ENCODE data around the gene GLRX5. TPM values are rescaled to one million over a fixed set of nuclear protein-coding genes. Genes with fewer than 3 reads are reported as not detected.
A peak's percentile ranks its signal among the peaks of the same experiment; 100 is the strongest.

GLRX5 gene
- total RNA-seq, 1 experiment from 2014 or later = 62.2 TPM

- no peak for DNase-seq
- no peak overlapping the region for H3K4me2 ChIP-seq (ENCODE audit: insufficient read depth, insufficient read length, low read length)
- no peak overlapping the region for H2BK12ac ChIP-seq (ENCODE audit: insufficient read length, low read depth, low read length)
- Mint-ChIP-seq H3K4me3 (no peak overlapping the region; a peak in 1 of 5 replicates), H3K27ac (peak overlapping the region in 1 of 3 experiments; percentile 86; a peak in 3 of 7 replicates), H3K4me1 (peaks cover 25 to 35% of the 10 kb centered on the region in 2 experiments), H3K27me3 (ENCODE audit: low read depth) (no peaks in the 10 kb centered on the region; the same call in 1 of the 2 replicates), H3K9me3 (no peaks in the 10 kb centered on the region), H3K36me3 (ENCODE audit: insufficient read depth in 1 of 3, low read depth in 3 of 3) (no peaks in the 10 kb centered on the region)
- no peaks in the 10 kb centered on the region for H4K20me1 ChIP-seq (ENCODE audit: control insufficient read depth, insufficient read depth, insufficient read length)
- H3K27ac ChIP-seq (ENCODE audit: insufficient read length, low read depth, low read length) = no peak overlapping the region
- H3K23me2 ChIP-seq (ENCODE audit: insufficient read length, low read depth, low read length, poor library complexity, severe bottlenecking) = no peaks in the 10 kb centered on the region
- H3K23ac ChIP-seq (ENCODE audit: insufficient read length, low read depth, low read length) = no peak overlapping the region
- H3T11ph ChIP-seq (ENCODE audit: low read length) = no peak overlapping the region
- H2BK120ac ChIP-seq (ENCODE audit: low read depth, low read length, poor library complexity, severe bottlenecking) = no peak overlapping the region
- no peak overlapping the region for H2AFZ ChIP-seq (ENCODE audit: low read length)
- H3K9me3 ChIP-seq (ENCODE audit: control insufficient read depth, low read depth, low read length) = no peaks in the 10 kb centered on the region
- H2AK5ac ChIP-seq (ENCODE audit: insufficient read length, low read length) = no peak overlapping the region
- H3K27me3 ChIP-seq (ENCODE audit: insufficient read depth, low read length) = no peaks in the 10 kb centered on the region
- no peak overlapping the region for H3K4ac ChIP-seq (ENCODE audit: low read depth, low read length)
- no peak overlapping the region for H3K56ac ChIP-seq (ENCODE audit: insufficient read length, low read depth, low read length)
- no peaks in the 10 kb centered on the region for H3K4me1 ChIP-seq (ENCODE audit: insufficient read depth, low read length)
- H3K18ac ChIP-seq (ENCODE audit: insufficient read length, low read depth, low read length) = no peak overlapping the region
- H2BK5ac ChIP-seq (ENCODE audit: insufficient read length, low read length) = no peak overlapping the region
- H3K79me2 ChIP-seq (ENCODE audit: insufficient read depth, low read length) = no peaks in the 10 kb centered on the region
- H2BK15ac ChIP-seq (ENCODE audit: low read depth, low read length) = no peak overlapping the region
- no peak overlapping the region for H2BK20ac ChIP-seq (ENCODE audit: low read depth, low read length, poor library complexity, severe bottlenecking)
- H3K14ac ChIP-seq (ENCODE audit: insufficient read depth, low read length) = peak overlapping the region; percentile 25
- no peak for TF ChIP-seq CTCF (conservative IDR thresholded peaks at IDR 0.05)
- no peak overlapping the region for H4K91ac ChIP-seq (ENCODE audit: insufficient read length, low read depth, low read length)
- no peaks in the 10 kb centered on the region for H3K79me1 ChIP-seq (ENCODE audit: insufficient read depth, low read depth, low read length, poor library complexity, severe bottlenecking)
- H4K8ac ChIP-seq (replicated peaks; ENCODE audit: insufficient read length, low read depth, low read length) = no peak overlapping the region
- no CpG with 5 or more reads among the region's 7 CpGs for WGBS (ENCODE audit: extremely low coverage, insufficient read length, low lambda C conversion rate)
- H3K9ac ChIP-seq (ENCODE audit: extremely low read depth, insufficient read length, low read length) = no peak overlapping the region
- H4K5ac ChIP-seq (ENCODE audit: insufficient read length, low read depth, low read length) = no peak overlapping the region
These were observed 49.5 kb upstream of the GLRX5 start for GRCh38 chr14:95485222-95485819.
